CD4-positive, alpha-beta T cell treated with Interferon alpha-2 for 1 hour (primary cell): Measurements from ENCODE around the gene ARHGAP9.
A peak's percentile ranks its signal among the peaks of the same experiment; 100 is the strongest.
"Not testable (repeated sequence)": the region's sequence is repeated elsewhere in the genome, so short reads cannot be mapped to it uniquely, and the experiment has no call there.

Source experiments
- DNase-seq, 2 donors: peaks; one replicate each; pipeline ENCODE4 v3.0.0-alpha.2; 2020 to 2022

The ARHGAP9 gene

GRCh38 chr12:57456145-57456700 is 23.4 kb downstream of the ARHGAP9 start:
- peak; percentile 57 to 71 for DNase-seq

- no peak for DNase-seq
Observed at GRCh38 chr12:57455374-57456144, 24.1 kb downstream of the ARHGAP9 start.

- no peak for DNase-seq
Observed at GRCh38 chr12:57454566-57455373, 24.9 kb downstream of the ARHGAP9 start, which contains the start of gene INHBE. Gene INHBE (plus strand): TSS chr12:57455307. CDS start chr12:57455537, 230 bp downstream.

- DNase-seq: no peak
Observed at GRCh38 chr12:57454213-57454565, 25.5 kb downstream of the ARHGAP9 start.

GRCh38 chr12:57452937-57453509 is 26.6 kb downstream of the ARHGAP9 start:
- peak; percentile 46 to 55 for DNase-seq

GRCh38 chr12:57452181-57452936 is 27.3 kb downstream of the ARHGAP9 start:
- DNase-seq: no peak

- DNase-seq: no peak
Observed at GRCh38 chr12:57451233-57451778, 28.4 kb downstream of the ARHGAP9 start.

- DNase-seq: no peak
Observed at GRCh38 chr12:57450057-57450456, 29.6 kb downstream of the ARHGAP9 start.

GRCh38 chr12:57449375-57449774 is 30.3 kb downstream of the ARHGAP9 start:
- DNase-seq: no peak

GRCh38 chr12:57448669-57449068 is 31.0 kb downstream of the ARHGAP9 start:
- DNase-seq: no peak

- DNase-seq: no peak
Observed at GRCh38 chr12:57446292-57446960, 33.2 kb downstream of the ARHGAP9 start.

- no peak for DNase-seq
Observed at GRCh38 chr12:57444744-57445143, 34.9 kb downstream of the ARHGAP9 start.

- not testable (repeated sequence) for DNase-seq
Observed at GRCh38 chr12:57444337-57444736, 35.3 kb downstream of the ARHGAP9 start.

- DNase-seq: no peak
Observed at GRCh38 chr12:57441846-57442427, 37.7 kb downstream of the ARHGAP9 start.

GRCh38 chr12:57441393-57441792 is 38.3 kb downstream of the ARHGAP9 start:
- not testable (repeated sequence) for DNase-seq

- DNase-seq: no peak
Observed at GRCh38 chr12:57439762-57440266, 39.9 kb downstream of the ARHGAP9 start.

- DNase-seq: no peak
Observed at GRCh38 chr12:57438400-57438799, 41.3 kb downstream of the ARHGAP9 start.

GRCh38 chr12:57435293-57435692 is 44.4 kb downstream of the ARHGAP9 start:
- DNase-seq: no peak

GRCh38 chr12:57434517-57435223 is 45.0 kb downstream of the ARHGAP9 start, which contains the start of gene INHBC:
Gene INHBC (plus strand): TSS chr12:57434784. CDS start chr12:57434887, 103 bp downstream.
- DNase-seq: no peak

- DNase-seq: no peak
Observed at GRCh38 chr12:57433370-57433769, 46.3 kb downstream of the ARHGAP9 start.
